WTC11 (cell line): Measurements from ENCODE around the gene DHX58. TPM values are rescaled to one million over a fixed set of nuclear protein-coding genes. Genes with fewer than 3 reads are reported as not detected.
A peak's percentile ranks its signal among the peaks of the same experiment; 100 is the strongest.

ENCODE experiments used
- ATAC-seq: fragments of 200-7000 bp; cut with Tn5 transposase; 2 replicates; pipeline ENCODE4 v1.10.0; 2021; ENCODE audit warnings: mild to moderate bottlenecking, moderate library complexity
- CTCF ChIA-PET: fragments of 300-600 bp; sonication (Branson Sonifier 250); formaldehyde crosslinking; loops from one replicate; lab custom pipeline; 2021; ENCODE audit warnings: antibody characterized with exemption; lab: Charles Lee
- POLR2A ChIA-PET: fragments of 350-600 bp; sonication (Branson Sonifier 250); formaldehyde crosslinking; loops from one replicate; lab custom pipeline; 2021; ENCODE audit warnings: antibody characterized with exemption; lab: Charles Lee
- DNase-seq: peaks from one replicate; pipeline ENCODE4 v3.0.0; 2021; ENCODE audit warnings: low spot score
- H3K27ac Mint-ChIP-seq: 2 replicates; pipeline ENCODE4 v1.8.0; 2021; ENCODE audit warnings: mixed read lengths
- H3K27me3 Mint-ChIP-seq: 2 replicates; pipeline ENCODE4 v1.8.0; 2021; ENCODE audit warnings: low read depth, mild to moderate bottlenecking, moderate library complexity, mixed read lengths
- H3K36me3 Mint-ChIP-seq: 2 replicates; pipeline ENCODE4 v1.8.0; 2021; ENCODE audit warnings: mixed read lengths
- H3K4me1 Mint-ChIP-seq: 2 replicates; pipeline ENCODE4 v1.8.0; 2022; ENCODE audit warnings: mixed read lengths
- H3K4me3 Mint-ChIP-seq: 2 replicates; pipeline ENCODE4 v1.8.0; 2021; ENCODE audit warnings: mild to moderate bottlenecking, moderate library complexity, mixed read lengths
- H3K9me3 Mint-ChIP-seq: 2 replicates; pipeline ENCODE4 v1.8.0; 2021; ENCODE audit warnings: mixed read lengths
- ATF2 ChIP-seq: sonication (generic); formaldehyde crosslinking; IDR thresholded peaks from 2 replicates; pipeline ENCODE4 v1.8.1; 2022; ENCODE audit warnings: low read depth, missing genetic modification reagents, borderline replicate concordance
- CREB1 ChIP-seq: sonication (generic); formaldehyde crosslinking; IDR thresholded peaks from 2 replicates; pipeline ENCODE4 v1.8.0; 2023; ENCODE audit warnings: mild to moderate bottlenecking, missing genetic modification reagents
- HMGXB4 ChIP-seq: sonication (generic); formaldehyde crosslinking; IDR thresholded peaks from 2 replicates; pipeline ENCODE4 v1.8.1; 2023; ENCODE audit warnings: mild to moderate bottlenecking, moderate library complexity, missing genetic modification reagents
- IRF2 ChIP-seq: sonication (generic); formaldehyde crosslinking; IDR thresholded peaks from 2 replicates; pipeline ENCODE4 v1.8.0; 2022; ENCODE audit warnings: low read depth, missing genetic modification reagents, borderline replicate concordance
- PRDM15 ChIP-seq: sonication (generic); formaldehyde crosslinking; IDR thresholded peaks from 2 replicates; pipeline ENCODE4 v1.8.0; 2022; ENCODE audit warnings: missing genetic modification reagents
- PREB ChIP-seq: sonication (generic); formaldehyde crosslinking; IDR thresholded peaks from 2 replicates; pipeline ENCODE4 v1.8.1; 2022; ENCODE audit warnings: mild to moderate bottlenecking, missing genetic modification reagents, moderate library complexity, borderline replicate concordance
- TEAD1 ChIP-seq: sonication (generic); formaldehyde crosslinking; IDR thresholded peaks from 2 replicates; pipeline ENCODE4 v1.8.0; 2022; ENCODE audit warnings: mild to moderate bottlenecking, missing genetic modification reagents
- TEAD4 ChIP-seq: sonication (generic); formaldehyde crosslinking; IDR thresholded peaks from 2 replicates; pipeline ENCODE4 v1.8.0; 2022; ENCODE audit warnings: mild to moderate bottlenecking, missing genetic modification reagents
- ZNF121 ChIP-seq: sonication (generic); formaldehyde crosslinking; IDR thresholded peaks from 2 replicates; pipeline ENCODE4 v1.8.0; 2023; ENCODE audit warnings: missing genetic modification reagents
- total RNA-seq: library from RNA; stranded (reverse); gene quantifications from 3 replicates; pipeline ENCODE4 v1.2.3, GENCODE V29; 2021

Gene DHX58
- total RNA-seq, 1 experiment from 2014 or later = 6.3 TPM

- TF ChIP-seq HMGXB4 = no peak
These were observed 47.3 kb downstream of the DHX58 start (continued) for GRCh38 chr17:42065201-42065600.

- TF ChIP-seq ZNF121 (CRISPR knock-in tag) = no peak
- no peak for TF ChIP-seq TEAD1
- TF ChIP-seq CREB1 (CRISPR knock-in tag) = no peak
- ATAC-seq (no peak), DNase-seq (no peak)
- H3K4me3 Mint-ChIP-seq = no peak overlapping the region
- H3K4me1 Mint-ChIP-seq = peaks cover 22% of the 10 kb centered on the region
- H3K9me3 Mint-ChIP-seq = no peaks in the 10 kb centered on the region
- ChIA-PET CTCF (interaction anchor here (0.9 to 1.8 kb wide), 4 partner anchors 10 to 43 kb away, joined by 3 to 7 read pairs (median 4); partner anchors contain the start of gene NKIRAS2), POLR2A (no interaction called here)
- no peaks in the 10 kb centered on the region for H3K36me3 Mint-ChIP-seq
- H3K27me3 Mint-ChIP-seq = no peaks in the 10 kb centered on the region; the same call in 1 of the 2 replicates
- H3K27ac Mint-ChIP-seq = no peak overlapping the region
These were observed 49.8 kb downstream of the DHX58 start for GRCh38 chr17:42062681-42063080.

- no peak for TF ChIP-seq TEAD4 (CRISPR knock-in tag)
- TF ChIP-seq PREB = no peak
- TF ChIP-seq PRDM15 = peak; percentile 96
- TF ChIP-seq IRF2 (CRISPR knock-in tag) = no peak
- peaks cover 22% of the 10 kb centered on the region for H3K4me1 Mint-ChIP-seq
- no peak for DNase-seq
- H3K27ac Mint-ChIP-seq = 0 out of 2 replicates have a peak overlapping the region, but pooled peaks have one; percentile 49
- POLR2A ChIA-PET = no interaction called here
- no peaks in the 10 kb centered on the region for H3K9me3 Mint-ChIP-seq
- no peaks in the 10 kb centered on the region; the same call in 1 of the 2 replicates for H3K27me3 Mint-ChIP-seq
- H3K4me3 Mint-ChIP-seq = no peak overlapping the region
- CTCF ChIA-PET = interaction anchor here (0.8 to 1.8 kb wide), 4 partner anchors 10 to 42 kb away, joined by 3 to 7 read pairs (median 4); partner anchors contain the start of gene NKIRAS2
- ATAC-seq = peak; percentile 47
- H3K36me3 Mint-ChIP-seq = no peaks in the 10 kb centered on the region
These were observed 50.6 kb downstream of the DHX58 start for GRCh38 chr17:42061646-42062487.

GRCh38 chr17:42060231-42060630, 52.3 kb downstream of the DHX58 start:
- Mint-ChIP-seq H3K4me1 (peaks cover 25% of the 10 kb centered on the region), H3K4me3 (no peak overlapping the region), H3K36me3 (no peaks in the 10 kb centered on the region), H3K27me3 (no peaks in the 10 kb centered on the region; the same call in 1 of the 2 replicates), H3K9me3 (no peaks in the 10 kb centered on the region), H3K27ac (no peak overlapping the region; the same call in 1 of the 2 replicates)
- ChIA-PET POLR2A (no interaction called here), CTCF (interaction anchor here (1.1 to 2.3 kb wide), 3 partner anchors 12 to 41 kb away, joined by 4 to 13 read pairs (median 6); no protein-coding TSS in a partner anchor)
- DNase-seq (no peak), ATAC-seq (no peak)
- TF ChIP-seq ATF2 (no peak), PREB (no peak)
